HG03066 (cell line): Measurements from ENCODE around the gene ITGA1.
"Not testable (repeated sequence)": the region's sequence is repeated elsewhere in the genome, so short reads cannot be mapped to it uniquely, and the experiment has no call there.

Experiments used
- ATAC-seq: cut with Tn5 transposase; IDR thresholded peaks from one replicate; pipeline ENCODE4 v1.9.1; 2021; ENCODE audit warnings: low read depth; ENCODE audit not compliant: unreplicated experiment

The ITGA1 gene

GRCh38 chr5:52943808-52944207 is 156.1 kb downstream of the ITGA1 start:
- ATAC-seq: no peak

DNA sequence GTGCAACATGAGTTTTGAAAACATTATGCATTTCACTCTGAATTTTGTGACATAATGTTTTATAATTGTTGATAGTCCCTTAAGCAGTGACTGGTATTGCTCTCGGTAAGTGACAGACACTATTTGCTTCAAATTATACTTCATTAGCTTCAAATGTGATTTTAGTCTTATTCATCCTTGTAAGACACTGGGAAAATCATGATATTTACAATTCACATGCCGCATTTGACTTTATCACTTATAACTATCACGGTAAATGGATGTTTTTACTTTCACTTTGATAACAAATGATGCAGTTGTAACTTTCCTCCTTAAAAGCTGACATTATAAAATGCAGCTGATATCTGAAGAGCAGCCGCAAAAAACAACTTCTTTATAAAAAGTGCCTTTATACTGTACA is 157.3 kb downstream of the ITGA1 start:
- ATAC-seq: no peak

- no peak for ATAC-seq
These were observed 159.5 kb downstream of the ITGA1 start for GRCh38 chr5:52947208-52947607.

- no peak for ATAC-seq
These were observed 160.1 kb downstream of the ITGA1 start for GRCh38 chr5:52947851-52948250.

DNA sequence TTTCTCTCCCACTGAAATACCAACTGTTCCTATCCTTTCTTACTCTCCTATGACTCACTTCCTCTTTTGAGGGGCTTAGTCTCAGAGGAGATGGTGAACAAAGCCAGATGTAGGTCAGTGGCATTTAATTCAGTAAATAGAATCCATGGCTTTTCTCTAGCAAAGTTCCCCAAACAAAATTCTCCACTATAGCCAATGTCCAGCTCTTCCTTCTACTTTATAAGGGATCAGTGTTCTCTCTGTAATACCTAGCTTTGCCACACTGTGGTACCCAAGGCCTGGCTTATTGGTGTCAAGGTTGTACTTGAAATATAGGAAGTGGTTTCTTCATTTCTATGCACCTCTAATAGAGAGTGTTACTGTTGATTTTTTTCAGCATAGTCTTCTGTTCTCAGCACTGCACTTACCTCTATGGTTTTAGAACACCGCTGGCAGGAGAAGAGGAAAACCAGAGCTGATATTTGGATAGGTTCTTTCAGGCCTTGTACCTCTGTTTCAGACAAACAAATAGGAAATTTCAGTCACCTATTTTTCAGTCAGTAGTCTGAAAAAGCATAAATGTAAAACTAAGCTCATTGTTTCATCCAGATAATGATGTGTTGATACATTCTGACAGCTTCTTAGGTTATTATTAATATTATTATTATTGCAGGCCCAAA is 160.8 kb downstream of the ITGA1 start:
- peak; percentile 98 for ATAC-seq

- ATAC-seq: no peak
These were observed 163.0 kb downstream of the ITGA1 start for GRCh38 chr5:52950686-52951085.

DNA sequence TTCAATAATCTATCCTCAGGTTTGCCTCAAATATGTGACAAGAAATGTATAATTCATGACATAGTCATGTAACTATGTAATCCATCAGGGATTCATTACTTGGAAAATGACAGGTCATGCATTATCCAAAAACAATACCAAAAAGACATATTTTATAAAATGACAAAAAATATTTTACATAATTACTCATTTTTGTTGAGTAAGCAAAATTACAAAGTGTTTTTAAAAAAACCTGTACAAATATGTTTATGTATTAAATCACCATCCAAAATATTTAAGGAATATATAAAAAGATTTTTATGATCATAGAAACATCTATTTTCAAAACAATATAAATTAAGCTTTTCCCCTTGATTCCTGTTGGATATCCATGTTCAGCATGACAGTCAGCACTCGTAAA is 164.8 kb downstream of the ITGA1 start:
- no peak for ATAC-seq

GRCh38 chr5:52956014-52956413 is 168.3 kb downstream of the ITGA1 start:
- no peak for ATAC-seq

- no peak for ATAC-seq
These were observed 169.4 kb downstream of the ITGA1 start for GRCh38 chr5:52956915-52957747.

DNA sequence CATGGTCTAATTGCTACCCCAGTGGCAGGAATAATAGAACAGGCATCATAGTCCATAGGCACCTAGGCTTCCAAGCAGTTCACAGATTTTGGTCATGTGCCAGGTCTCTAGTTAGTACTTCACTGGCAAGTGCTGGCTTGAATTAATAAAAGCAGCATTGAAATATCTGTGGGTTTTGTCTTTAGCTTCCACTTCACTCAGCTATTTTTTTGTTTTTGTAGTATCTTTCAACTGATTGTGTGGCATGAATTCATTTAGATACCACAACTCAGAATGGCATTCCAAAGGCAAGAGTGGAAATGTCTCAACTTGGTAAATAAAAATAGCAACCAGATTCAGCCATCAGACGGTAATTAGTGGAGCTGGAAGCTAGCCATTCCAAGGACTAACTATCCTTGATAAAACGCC is 173.6 kb downstream of the ITGA1 start:
- ATAC-seq: no peak

DNA sequence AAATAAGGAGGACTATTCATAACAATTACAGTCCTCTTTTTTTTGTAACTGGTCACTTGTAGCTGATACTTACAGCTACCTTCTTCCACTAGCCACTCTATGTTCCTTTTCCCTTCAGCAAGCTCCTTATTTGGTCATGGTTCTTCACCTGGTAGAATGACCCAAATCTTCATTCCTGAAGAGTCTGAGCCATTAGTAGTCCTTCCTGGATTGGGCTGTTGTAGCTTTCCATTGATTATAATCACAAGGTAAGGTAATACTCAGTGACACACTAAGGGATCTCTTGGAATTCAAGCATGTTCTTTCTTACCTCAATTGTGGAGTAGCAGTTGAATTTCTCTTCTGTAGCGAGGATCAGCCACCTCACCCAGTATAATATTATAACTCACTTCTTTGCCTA is 175.9 kb downstream of the ITGA1 start:
- ATAC-seq: no peak

- ATAC-seq: no peak
These were observed 176.4 kb downstream of the ITGA1 start for GRCh38 chr5:52964138-52964537.

- ATAC-seq: not testable (repeated sequence)
These were observed 188.4 kb downstream of the ITGA1 start for GRCh38 chr5:52976157-52976556.

DNA sequence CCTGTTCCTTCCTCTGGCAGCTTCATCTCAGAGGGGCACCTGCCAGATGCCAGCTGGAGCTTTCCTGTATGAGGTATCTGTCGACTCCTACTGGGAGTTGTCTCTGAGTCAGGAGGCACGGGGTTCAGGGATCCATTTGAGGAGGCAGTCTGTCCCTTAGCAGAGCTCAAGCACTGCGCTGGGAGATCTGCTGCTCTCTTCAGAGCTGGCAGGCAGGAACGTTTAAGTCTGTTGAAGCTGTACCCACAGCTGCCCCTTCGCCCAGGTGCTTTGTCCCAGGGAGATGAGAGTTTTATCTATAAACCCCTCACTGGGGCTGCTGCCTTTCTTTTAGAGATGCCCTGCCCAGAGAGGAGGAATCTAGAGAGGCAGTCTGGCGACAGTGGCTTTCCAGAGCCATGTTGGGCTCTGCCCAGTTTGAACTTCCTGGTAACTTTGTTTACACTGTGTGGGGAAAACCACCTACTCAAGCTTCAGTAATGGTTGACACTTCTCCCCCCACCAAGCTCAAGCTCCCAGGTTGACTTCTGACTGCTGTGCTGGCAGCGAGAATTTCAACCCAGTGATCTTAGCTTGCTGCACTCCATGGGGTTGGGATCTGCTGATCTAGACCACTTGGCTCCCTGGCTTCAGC is 189.7 kb downstream of the ITGA1 start:
- ATAC-seq: no peak

- no peak for ATAC-seq
These were observed 193.8 kb downstream of the ITGA1 start for GRCh38 chr5:52981507-52981906.

DNA sequence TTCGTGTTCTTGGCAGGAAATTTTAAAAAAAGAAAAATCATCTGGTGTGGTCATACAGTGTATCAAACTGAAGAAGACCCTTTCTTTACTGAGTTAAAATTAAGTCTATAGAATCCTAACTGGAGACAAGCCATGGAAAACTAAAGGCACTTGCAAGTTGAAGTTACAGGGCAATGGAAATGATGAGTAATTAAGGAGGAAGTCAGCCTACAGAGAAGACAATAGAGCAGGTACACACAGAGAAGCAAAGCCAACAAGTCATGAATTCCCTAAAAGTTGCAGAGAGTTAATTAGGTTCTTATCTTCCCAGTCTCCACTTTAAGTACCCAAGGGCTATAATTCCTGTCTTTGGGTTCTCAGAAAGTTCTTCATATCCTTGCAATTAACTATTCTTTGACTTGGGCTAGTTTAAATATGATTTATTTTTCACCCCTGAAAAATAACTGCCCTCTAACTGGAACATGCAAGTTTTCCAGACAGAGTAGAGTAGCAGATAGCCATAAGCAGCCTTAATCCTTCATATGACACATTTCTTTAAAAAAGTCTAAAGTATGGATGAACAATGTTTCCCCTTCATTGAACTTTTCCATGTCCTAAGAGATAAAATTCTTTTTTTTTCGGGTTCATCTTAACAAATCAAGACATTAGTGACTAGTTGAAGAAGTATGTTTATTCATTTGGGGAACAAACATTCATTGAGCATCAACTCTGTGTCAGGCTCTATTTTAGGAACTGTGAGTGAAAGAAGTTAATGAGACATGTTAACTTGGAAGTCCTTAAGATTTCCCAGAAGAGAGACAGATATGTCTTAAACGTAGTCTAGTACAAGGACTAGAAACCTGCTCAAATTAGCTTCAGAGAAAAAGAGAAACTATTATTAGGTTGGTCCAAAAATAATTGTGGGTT is 196.3 kb downstream of the ITGA1 start:
- ATAC-seq: no peak

DNA sequence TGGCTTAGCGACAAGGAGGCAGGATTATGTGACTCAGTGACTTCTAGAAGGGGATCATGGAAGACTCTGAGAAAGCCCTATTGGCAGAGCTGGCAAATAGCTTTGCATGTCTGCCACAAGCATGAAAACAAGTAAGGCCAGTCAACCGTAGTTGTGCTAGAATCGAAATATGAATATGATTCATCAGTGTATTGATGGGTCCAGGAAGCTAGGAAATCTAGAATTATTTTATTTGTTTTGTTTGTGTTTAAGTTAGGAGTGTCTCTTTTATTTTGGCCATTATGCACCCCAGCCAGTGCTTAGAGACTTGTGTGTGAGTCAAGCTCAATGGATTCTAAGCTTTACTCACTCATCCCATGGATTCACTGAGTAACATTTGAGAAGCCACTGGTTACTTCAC is 197.6 kb downstream of the ITGA1 start:
- no peak for ATAC-seq

GRCh38 chr5:52987711-52988331 is 200.1 kb downstream of the ITGA1 start:
- ATAC-seq: no peak

- no peak for ATAC-seq
These were observed 200.8 kb downstream of the ITGA1 start for GRCh38 chr5:52988335-52989024.
